H1 (cell line): ENCODE data around the gene PTBP3. TPM values are rescaled to one million over a fixed set of nuclear protein-coding genes. Genes with fewer than 3 reads are reported as not detected.

Experiments
- CBX5 ChIP-seq: fragments of 300-800, 300-1000 bp; sonication (generic); IDR thresholded peaks from 2 replicates; pipeline ENCODE4 v1.7.1; 2016; ENCODE audit warnings: antibody characterized with exemption, low read length, low read depth
- CEBPB ChIP-seq: IDR thresholded peaks from 2 replicates; pipeline ENCODE4 v1.6.1; 2012; ENCODE audit warnings: low read depth, low read length
- GABPA ChIP-seq: IDR thresholded peaks from 2 replicates; pipeline ENCODE4 v1.6.1; 2011; ENCODE audit warnings: mild to moderate bottlenecking, low read length, moderate library complexity, borderline replicate concordance; ENCODE audit not compliant: insufficient read depth
- SIRT6 ChIP-seq: IDR thresholded peaks from one replicate; pipeline ENCODE4 v1.7.1; 2012; ENCODE audit warnings: low read length, inconsistent platforms
- TCF12 ChIP-seq: IDR thresholded peaks from 2 replicates; pipeline ENCODE4 v1.6.1; 2011; ENCODE audit warnings: low read depth, mild to moderate bottlenecking, low read length
- polyA plus RNA-seq, 7 experiments: library from polyadenylated mRNA; depleted of rRNA in 3 of 7; stranded (reverse) in 5 of 7; unstranded in 2 of 7; fragments of >200 nt in 5 of 7; fragments of 200-250 nt in 2 of 7; gene quantifications; 1 replicate in 5 of 7; 2 replicates in 1 of 7; 4 replicates in 1 of 7; pipeline versions ENCODE4 v1.2.1 to v1.2.3, GENCODE V29; 2011 to 2013; ENCODE audit warnings: missing spikeins in 2 of 7, mixed read lengths in 2 of 7
- total RNA-seq: library from RNA; stranded (reverse); fragmentation: NEBNext Ultra II Directional; extraction: Animal tissue kit (Norgen Biotek cat#: 25700); gene quantifications from 2 replicates; pipeline ENCODE4 v1.2.1, GENCODE V29; 2021
- TF ChIP-seq, protein P1 (sequence below): fragments of 300-600 bp; sonication (generic); IDR thresholded peaks from 2 replicates; pipeline ENCODE4 v1.7.1; 2012; ENCODE audit warnings: low read length, moderate library complexity, mild to moderate bottlenecking, inconsistent platforms; ENCODE audit not compliant: insufficient replicate concordance

Gene PTBP3
- total and polyA plus RNA-seq, 2 of the 8 experiments (the other 6 are each of a cell fraction or from before 2014, with no cell fraction given) = 51.0 to 124 TPM

DNA sequence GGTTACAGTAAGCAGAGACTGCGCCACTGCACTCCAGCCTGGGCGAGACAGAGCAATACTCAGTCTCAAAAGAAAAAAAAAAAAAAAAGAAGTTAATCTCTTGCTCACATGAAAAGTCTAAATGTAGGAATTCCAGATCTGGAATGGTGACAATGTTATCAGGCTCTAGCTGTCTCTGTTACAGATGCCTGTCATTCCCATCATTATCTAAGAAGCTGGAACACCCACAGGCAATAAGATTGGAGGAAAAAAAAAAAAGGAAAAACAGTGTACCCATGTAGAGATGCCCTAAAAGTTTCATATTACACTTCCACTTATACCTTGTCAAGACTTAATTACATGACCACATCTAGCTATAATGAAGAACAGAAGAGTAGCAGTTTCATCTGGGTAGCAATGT, 38.2 kb downstream of the PTBP3 start (continued):
- TF ChIP-seq, protein P1, sequence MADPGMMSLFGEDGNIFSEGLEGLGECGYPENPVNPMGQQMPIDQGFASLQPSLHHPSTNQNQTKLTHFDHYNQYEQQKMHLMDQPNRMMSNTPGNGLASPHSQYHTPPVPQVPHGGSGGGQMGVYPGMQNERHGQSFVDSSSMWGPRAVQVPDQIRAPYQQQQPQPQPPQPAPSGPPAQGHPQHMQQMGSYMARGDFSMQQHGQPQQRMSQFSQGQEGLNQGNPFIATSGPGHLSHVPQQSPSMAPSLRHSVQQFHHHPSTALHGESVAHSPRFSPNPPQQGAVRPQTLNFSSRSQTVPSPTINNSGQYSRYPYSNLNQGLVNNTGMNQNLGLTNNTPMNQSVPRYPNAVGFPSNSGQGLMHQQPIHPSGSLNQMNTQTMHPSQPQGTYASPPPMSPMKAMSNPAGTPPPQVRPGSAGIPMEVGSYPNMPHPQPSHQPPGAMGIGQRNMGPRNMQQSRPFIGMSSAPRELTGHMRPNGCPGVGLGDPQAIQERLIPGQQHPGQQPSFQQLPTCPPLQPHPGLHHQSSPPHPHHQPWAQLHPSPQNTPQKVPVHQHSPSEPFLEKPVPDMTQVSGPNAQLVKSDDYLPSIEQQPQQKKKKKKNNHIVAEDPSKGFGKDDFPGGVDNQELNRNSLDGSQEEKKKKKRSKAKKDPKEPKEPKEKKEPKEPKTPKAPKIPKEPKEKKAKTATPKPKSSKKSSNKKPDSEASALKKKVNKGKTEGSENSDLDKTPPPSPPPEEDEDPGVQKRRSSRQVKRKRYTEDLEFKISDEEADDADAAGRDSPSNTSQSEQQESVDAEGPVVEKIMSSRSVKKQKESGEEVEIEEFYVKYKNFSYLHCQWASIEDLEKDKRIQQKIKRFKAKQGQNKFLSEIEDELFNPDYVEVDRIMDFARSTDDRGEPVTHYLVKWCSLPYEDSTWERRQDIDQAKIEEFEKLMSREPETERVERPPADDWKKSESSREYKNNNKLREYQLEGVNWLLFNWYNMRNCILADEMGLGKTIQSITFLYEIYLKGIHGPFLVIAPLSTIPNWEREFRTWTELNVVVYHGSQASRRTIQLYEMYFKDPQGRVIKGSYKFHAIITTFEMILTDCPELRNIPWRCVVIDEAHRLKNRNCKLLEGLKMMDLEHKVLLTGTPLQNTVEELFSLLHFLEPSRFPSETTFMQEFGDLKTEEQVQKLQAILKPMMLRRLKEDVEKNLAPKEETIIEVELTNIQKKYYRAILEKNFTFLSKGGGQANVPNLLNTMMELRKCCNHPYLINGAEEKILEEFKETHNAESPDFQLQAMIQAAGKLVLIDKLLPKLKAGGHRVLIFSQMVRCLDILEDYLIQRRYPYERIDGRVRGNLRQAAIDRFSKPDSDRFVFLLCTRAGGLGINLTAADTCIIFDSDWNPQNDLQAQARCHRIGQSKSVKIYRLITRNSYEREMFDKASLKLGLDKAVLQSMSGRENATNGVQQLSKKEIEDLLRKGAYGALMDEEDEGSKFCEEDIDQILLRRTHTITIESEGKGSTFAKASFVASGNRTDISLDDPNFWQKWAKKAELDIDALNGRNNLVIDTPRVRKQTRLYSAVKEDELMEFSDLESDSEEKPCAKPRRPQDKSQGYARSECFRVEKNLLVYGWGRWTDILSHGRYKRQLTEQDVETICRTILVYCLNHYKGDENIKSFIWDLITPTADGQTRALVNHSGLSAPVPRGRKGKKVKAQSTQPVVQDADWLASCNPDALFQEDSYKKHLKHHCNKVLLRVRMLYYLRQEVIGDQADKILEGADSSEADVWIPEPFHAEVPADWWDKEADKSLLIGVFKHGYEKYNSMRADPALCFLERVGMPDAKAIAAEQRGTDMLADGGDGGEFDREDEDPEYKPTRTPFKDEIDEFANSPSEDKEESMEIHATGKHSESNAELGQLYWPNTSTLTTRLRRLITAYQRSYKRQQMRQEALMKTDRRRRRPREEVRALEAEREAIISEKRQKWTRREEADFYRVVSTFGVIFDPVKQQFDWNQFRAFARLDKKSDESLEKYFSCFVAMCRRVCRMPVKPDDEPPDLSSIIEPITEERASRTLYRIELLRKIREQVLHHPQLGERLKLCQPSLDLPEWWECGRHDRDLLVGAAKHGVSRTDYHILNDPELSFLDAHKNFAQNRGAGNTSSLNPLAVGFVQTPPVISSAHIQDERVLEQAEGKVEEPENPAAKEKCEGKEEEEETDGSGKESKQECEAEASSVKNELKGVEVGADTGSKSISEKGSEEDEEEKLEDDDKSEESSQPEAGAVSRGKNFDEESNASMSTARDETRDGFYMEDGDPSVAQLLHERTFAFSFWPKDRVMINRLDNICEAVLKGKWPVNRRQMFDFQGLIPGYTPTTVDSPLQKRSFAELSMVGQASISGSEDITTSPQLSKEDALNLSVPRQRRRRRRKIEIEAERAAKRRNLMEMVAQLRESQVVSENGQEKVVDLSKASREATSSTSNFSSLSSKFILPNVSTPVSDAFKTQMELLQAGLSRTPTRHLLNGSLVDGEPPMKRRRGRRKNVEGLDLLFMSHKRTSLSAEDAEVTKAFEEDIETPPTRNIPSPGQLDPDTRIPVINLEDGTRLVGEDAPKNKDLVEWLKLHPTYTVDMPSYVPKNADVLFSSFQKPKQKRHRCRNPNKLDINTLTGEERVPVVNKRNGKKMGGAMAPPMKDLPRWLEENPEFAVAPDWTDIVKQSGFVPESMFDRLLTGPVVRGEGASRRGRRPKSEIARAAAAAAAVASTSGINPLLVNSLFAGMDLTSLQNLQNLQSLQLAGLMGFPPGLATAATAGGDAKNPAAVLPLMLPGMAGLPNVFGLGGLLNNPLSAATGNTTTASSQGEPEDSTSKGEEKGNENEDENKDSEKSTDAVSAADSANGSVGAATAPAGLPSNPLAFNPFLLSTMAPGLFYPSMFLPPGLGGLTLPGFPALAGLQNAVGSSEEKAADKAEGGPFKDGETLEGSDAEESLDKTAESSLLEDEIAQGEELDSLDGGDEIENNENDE = no peak
- TF ChIP-seq GABPA = no peak
- TF ChIP-seq SIRT6 = no peak
- no peak for TF ChIP-seq TCF12
- TF ChIP-seq CBX5 = no peak
- no peak for TF ChIP-seq CEBPB
